ENCODE measurements around the gene CA4.
"Not testable (repeated sequence)": the region's sequence is repeated elsewhere in the genome, so short reads cannot be mapped to it uniquely, and the experiment has no call there.

DNA sequence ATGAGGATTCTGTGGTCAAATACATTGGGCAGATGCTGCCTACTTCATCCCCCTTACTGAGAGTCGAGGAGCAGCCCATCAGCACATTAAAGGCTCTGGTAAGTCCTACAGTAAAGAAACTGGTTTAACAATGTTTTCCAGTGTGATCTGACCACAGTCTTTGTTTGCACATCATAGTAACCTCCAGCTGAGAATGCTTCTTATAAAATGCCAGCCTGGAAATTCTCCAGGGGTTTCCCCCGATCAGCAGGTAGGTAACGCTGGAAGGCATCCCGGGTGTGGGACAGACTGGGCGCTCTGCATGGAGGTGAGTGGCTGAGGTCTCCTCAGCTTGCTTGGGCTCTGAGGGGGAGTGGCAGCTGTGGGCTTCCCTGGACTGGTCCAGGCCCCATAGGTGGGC is 34.4 kb upstream of the CA4 start:
- not testable (repeated sequence) for TF ChIP-seq MAX (IDR thresholded peaks at IDR 0.05; ENCODE audit: low read depth, low read length); EP300 (IDR thresholded peaks at IDR 0.05; ENCODE audit: borderline replicate concordance in 1 of 2, control insufficient read depth in 1 of 2, low read depth in 2 of 2, low read length in 2 of 2)
